GM21381 (cell line): ENCODE results near the gene TERT.

Experiments used
- ATAC-seq: cut with Tn5 transposase; IDR thresholded peaks from one replicate; pipeline ENCODE4 v1.9.1; 2021; ENCODE audit warnings: mild to moderate bottlenecking, moderate library complexity; ENCODE audit not compliant: unreplicated experiment

Gene TERT

DNA sequence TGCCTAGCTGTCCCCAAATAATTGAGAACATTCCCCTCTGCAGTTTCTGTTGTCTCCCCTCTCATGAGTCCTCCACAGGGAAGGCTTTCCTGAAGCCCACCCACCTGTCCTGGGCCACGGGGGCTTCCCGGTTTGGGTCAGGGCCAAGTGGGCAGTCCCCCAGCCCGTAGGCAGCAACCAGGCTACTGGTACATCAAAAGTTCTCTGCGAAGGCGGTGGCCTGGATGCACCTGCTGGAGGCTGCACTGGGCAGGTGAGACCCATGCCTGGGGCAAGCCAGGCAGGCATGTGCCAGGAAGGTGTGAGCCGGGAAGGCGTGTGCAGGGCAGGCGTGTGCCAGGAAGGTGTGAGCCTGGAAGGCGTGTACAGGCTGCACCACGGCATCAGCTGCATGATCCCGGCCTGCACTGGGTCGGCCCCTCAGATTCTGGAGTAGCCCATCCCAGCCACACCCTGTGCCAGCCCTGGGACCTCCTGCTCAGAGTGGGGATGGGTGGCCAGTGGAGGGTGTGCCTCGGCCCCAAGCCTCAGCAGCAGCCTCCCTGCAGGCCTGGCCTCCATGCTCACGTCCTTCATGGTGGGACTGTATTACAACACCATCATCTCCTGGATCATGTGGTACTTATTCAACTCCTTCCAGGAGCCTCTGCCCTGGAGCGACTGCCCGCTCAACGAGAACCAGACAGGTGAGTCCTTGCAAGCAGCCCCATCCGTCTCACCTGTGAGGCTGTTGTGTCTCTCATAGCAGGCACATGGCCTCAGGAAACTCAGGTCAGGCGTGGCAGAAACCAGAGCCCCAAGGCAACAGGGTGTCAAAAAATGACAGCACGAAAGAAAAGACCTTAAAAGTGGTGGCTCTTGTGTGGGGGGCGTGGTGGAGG lies 84.7 kb downstream of the TERT start:
- ATAC-seq, result no peak

DNA sequence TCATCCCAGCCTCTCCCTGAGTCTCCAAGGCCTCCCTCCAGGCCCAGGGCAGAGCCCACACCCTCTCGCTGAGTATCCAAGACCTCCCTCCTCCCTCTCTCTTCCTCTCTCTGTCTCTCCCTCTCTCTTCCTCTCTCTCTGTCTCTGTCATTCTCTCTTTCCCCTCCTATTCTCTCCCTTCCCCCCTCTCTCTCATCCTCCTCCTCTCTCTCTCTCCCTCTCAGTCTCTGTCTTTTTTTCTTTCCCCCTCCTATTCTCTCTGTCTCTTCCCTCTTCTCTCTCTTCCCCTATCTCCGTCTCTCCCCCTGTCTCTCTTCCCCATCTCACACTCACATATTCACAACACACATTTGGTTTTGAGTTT lies 85.4 kb downstream of the TERT start:
- ATAC-seq, result no peak

DNA sequence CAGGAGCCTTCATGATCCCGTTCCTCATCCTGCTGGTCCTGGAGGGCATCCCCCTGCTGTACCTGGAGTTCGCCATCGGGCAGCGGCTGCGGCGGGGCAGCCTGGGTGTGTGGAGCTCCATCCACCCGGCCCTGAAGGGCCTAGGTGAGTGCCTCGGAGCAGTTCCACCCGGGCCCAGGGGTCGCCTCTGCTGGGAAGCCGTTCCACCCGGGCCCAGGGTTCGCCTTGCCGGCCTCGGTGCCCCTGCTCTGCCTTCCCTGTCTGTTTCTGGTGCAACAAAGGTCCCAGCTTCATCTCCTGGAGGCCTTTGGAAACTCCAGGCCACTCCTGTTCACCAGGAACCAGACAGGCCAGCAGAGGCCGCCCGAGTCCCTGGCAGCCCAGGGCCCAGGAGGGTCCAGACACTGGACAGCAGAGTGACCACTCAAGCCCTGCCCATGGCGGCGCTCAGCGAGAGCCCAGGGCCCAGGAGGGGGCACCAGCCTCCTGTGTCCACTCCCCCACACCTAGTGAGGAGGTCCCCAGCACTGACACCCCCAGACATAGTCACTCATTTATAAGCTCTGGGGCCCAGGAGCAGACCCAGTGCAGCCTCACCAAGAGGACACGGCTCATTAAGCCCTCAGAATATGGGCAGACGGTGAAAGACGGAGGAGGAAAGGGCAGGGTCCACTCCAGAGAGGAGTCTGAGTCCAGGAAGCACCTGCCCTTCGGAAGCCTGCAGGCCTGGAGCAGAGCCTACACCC lies 86.0 kb downstream of the TERT start:
- no peak for ATAC-seq

DNA sequence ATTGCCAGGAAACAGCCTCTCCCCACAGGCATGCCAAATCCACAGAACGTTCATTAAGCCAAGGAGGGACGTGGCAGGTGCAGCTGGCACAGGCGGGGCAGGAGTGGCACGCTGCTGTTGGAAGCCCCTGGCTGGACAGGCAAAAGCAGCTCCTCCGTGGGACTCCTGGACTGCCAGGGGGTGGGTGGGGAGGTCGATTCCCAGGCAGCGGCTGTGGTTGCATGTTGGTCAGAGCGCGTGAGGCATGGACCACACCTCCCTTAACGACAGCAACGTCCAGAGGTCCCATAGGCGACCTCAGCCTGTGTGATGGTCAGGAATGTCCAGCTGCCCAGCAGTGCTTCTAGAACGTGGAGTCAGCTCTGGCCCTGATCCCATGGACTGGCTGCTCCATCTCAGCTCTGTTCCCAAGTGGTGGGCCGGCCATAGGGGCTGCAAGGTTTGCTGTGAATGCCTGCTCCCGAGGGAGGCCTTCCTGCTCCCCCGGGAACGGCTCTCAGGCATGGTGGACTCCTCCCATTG lies 86.6 kb downstream of the TERT start:
- ATAC-seq, result no peak

DNA sequence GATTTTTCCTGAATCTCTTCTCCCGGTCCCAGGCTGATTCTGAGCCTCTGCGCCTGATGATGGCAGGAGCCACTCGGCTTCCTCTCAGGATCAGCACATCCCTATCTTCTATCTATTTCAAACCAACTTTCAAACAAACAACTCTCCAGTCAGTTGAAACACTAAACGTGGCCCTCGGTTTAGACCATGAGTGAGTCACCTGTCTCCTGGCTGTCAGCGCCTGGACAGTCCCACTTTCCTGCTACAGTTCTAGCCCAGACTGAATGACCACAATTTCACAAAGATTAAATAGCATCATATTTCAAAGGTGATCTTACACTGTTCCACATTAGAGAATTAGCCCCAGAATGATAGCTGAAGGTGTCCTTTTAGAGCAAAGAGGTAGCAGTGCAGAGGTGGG lies 87.3 kb downstream of the TERT start:
- no peak for ATAC-seq

DNA sequence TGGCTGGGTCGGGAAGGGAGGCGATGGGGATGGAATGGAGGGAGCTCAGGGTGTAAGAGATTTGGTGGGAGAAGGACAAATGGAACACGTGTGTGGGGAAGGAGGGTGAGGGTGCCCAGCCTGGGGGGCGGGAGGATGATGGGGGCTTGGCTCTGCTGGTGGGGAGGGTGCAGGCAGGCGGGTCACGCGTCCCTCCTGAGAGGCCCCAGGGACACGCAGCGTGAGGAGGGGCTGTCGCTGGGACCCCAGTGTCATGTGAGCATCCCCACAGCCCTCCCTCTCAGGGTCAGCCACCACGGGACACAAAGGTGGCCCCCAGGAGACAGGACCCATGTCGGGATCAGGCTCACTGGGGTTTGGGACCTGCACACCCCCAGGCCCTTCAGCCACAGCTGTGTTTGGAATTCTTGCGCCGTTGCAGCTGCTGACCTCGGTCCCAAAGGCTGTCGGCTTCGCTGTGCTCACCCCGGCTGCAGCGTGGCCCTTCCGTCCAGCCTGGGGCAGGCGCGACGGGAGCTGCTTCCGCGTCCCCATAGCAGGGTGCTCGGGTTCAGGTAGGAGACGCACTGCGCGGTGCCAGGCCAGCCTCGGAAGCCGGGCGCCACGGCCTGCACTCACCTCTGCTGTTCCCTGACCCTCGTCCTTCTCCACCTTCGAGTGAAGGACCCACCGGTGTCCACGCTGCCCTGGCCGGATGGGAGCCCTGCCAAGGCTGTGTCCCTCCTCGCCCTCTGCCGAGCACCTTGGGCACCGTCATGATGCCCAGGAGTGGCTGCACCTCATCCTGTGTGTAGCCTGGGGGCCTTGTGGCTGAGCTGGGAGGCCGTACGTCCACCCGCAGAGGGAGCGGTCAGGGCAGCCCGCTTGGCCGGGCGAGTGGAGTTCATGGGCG lies 88.1 kb downstream of the TERT start:
- no peak for ATAC-seq

DNA sequence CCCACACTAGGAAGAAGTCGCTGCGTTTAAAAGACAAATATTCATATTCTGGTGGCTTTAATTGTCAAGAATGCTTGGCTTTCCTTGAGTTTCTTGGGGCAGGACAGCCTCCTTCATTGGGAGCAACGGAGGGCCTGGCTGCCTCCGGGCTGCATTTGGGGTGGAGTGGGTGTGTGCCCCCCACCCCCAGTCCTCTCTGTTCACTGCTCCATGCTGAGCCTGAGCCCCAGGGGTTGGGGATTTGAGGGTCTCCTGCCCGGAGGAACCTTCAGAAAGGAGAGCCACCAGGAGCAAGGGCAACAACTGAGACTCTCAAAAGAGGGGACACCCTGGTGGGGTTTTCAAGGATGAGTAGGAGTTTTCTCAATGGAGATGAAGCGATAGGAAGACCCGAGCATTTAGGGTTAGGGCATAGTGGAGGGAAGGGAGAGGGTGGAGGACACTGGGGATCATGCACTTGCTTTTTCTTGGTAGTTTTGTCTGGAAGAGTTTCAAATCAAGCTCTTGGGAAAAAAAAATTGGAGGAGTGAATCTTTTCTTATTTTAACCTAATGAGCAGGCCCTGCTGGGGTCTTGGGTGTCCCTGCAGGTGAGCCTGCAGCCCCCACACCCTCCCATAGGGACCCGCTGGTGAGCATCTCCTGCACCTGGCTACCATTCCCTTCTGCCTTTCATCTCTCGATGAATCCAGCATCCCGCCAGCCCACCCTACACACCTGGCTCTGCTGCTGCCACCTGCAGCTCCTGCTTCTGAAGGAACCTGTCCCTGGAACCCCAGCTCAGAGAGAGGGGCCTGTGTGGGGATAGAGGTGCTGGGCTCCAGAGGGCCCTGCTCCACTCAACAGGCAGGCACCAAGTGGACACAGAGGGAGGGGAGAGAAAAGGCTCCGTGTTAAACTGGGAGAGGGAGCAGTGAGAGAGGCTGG lies 89.3 kb downstream of the TERT start:
- ATAC-seq, result no peak

DNA sequence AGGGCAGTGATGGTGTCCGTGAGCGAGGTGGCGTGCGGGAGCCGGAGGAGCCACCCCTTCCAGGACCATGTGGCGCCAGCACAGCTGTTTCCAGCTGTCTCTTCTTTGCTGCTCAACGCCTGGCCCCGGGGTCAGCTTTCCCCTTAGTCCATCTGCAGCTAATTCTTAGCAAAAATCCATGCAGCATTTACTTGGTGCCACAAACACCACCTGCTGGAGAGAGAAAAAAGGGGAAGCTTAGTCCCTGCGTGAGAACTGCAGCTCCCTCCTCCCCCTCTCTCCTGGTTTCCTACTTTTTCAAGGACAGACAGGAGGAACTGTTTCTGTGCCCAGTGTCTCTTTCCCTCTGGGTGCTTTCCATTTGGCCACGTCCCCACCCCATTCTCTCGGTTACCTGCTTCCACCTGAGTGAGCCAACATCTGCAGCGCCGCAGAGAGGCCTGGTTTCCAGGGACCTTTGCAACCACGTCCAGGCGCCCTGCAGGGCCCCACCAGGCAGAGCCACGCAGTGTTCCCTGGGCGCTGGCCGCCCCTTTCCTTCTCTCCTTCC lies 90.1 kb downstream of the TERT start:
- ATAC-seq, result no peak

DNA sequence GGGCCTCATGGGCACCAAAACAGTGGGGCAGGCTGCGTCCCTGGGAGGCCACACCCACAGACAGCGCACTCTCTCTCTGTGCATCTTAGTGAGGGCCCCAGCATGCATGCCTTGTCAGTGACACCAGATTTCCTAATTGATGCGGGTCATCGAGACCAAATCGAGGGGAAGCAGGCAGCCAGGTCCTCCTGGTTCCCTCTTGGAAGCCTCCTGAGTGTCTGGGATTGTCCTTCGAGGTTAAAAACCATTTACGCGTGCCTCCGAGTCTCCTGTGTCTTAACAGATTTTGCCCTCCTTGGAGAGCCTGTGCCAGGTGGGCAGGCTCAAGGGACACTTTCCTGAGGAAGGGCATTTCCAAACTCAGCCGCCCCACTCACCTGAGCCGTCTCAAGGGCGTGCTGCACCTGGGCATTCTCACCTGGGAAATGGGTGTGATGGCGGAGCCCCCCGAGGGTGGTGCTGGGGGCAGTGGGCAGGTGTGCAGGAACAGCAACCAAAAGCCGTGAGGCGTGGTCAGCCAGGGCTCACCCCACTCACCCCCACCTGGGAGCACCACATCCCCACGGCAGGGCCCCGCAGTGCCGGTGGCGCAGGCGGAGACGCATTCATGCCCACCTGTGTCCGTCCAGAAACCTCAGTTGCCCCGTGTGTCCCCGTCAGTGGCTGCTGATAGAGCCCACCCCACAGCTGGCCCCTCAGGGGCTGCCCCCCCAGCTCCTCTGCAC lies 90.7 kb downstream of the TERT start:
- no peak for ATAC-seq

DNA sequence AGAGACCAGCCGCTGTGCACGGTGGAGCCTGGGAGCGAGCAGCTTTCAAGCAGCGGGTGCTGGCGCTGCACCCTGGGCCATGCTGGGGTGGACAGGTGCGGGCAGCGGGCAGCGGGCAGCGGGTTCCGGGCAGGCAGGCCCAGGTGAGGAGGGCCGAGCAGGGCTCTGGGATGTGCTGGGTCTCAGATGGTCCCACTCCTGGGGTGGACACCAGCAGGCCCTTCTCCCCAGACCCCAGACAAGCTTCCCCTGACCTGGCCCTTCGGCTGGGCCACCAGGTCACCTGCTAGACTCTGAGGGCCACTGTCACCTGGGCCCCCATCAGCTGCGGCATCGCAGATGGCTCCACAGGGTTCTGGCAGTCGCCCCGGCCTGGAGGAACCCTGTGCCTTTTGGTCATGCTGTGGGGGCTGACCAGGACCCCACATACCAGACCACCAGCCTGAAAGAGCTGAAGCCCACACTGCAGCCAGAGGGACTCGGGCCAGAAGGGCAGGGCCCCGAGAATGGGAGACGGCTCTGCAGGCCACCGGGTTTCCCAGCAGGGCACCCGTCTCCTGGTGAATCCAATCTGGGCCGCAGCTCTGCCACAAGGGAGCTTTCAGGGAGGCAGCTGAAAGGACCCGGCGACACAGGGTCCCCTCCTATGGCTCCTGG lies 91.4 kb downstream of the TERT start:
- ATAC-seq, result no peak
